ENCODE measurements around the gene RNF20.

DNA sequence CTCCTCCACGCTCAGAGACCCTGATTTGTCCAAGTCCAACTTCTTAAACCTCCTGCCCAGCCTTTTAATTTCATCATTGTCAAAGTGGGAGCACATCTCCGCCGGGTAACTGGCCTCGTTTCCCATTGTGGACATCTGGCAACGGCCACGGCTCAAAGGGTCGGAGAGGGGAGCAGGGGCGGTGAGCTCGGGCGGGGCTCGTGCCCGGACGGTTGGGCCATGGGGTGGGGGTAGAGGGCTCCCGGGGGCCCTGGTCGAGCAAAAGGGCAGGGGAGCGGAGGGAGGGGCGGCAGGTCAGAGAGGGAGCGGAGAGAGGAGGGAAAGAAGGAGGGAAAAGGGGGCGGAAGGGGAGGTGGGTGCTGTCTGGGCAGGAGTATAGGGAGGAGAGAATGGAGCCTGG lies 61.1 kb downstream of the RNF20 start, which contains the start of gene PPP3R2:
- TF ChIP-seq RAD21 (IDR thresholded peaks at IDR 0.05; ENCODE audit: low read depth) (no peak), POLR2A (IDR thresholded peaks at IDR 0.05; ENCODE audit: borderline replicate concordance, extremely low read depth, insufficient read depth, insufficient read length) (no peak), ZBTB33 (IDR thresholded peaks at IDR 0.05; ENCODE audit: extremely low read depth, insufficient replicate concordance, low read length) (no peak), MAX (IDR thresholded peaks at IDR 0.05) (no peak), EZH2 (IDR thresholded peaks at IDR 0.05) (no peak)
- TF ChIP-seq, protein P1, sequence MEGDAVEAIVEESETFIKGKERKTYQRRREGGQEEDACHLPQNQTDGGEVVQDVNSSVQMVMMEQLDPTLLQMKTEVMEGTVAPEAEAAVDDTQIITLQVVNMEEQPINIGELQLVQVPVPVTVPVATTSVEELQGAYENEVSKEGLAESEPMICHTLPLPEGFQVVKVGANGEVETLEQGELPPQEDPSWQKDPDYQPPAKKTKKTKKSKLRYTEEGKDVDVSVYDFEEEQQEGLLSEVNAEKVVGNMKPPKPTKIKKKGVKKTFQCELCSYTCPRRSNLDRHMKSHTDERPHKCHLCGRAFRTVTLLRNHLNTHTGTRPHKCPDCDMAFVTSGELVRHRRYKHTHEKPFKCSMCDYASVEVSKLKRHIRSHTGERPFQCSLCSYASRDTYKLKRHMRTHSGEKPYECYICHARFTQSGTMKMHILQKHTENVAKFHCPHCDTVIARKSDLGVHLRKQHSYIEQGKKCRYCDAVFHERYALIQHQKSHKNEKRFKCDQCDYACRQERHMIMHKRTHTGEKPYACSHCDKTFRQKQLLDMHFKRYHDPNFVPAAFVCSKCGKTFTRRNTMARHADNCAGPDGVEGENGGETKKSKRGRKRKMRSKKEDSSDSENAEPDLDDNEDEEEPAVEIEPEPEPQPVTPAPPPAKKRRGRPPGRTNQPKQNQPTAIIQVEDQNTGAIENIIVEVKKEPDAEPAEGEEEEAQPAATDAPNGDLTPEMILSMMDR (IDR thresholded peaks at IDR 0.05 in 2 of 3, conservative IDR thresholded peaks at IDR 0.05 in 1 of 3; ENCODE audit: borderline replicate concordance in 1 of 3, insufficient read depth in 1 of 3, low read depth in 2 of 3, low read length in 2 of 3) = no peak
- TF ChIP-seq, protein P2, sequence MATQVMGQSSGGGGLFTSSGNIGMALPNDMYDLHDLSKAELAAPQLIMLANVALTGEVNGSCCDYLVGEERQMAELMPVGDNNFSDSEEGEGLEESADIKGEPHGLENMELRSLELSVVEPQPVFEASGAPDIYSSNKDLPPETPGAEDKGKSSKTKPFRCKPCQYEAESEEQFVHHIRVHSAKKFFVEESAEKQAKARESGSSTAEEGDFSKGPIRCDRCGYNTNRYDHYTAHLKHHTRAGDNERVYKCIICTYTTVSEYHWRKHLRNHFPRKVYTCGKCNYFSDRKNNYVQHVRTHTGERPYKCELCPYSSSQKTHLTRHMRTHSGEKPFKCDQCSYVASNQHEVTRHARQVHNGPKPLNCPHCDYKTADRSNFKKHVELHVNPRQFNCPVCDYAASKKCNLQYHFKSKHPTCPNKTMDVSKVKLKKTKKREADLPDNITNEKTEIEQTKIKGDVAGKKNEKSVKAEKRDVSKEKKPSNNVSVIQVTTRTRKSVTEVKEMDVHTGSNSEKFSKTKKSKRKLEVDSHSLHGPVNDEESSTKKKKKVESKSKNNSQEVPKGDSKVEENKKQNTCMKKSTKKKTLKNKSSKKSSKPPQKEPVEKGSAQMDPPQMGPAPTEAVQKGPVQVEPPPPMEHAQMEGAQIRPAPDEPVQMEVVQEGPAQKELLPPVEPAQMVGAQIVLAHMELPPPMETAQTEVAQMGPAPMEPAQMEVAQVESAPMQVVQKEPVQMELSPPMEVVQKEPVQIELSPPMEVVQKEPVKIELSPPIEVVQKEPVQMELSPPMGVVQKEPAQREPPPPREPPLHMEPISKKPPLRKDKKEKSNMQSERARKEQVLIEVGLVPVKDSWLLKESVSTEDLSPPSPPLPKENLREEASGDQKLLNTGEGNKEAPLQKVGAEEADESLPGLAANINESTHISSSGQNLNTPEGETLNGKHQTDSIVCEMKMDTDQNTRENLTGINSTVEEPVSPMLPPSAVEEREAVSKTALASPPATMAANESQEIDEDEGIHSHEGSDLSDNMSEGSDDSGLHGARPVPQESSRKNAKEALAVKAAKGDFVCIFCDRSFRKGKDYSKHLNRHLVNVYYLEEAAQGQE (IDR thresholded peaks at IDR 0.05; ENCODE audit: low read depth) = no peak
